Subcutaneous abdominal adipose tissue (tissue), 5 donors: ENCODE data around the gene ZAR1.
A peak's percentile ranks its signal among the peaks of the same experiment; 100 is the strongest.
"Not testable (repeated sequence)": the region's sequence is repeated elsewhere in the genome, so short reads cannot be mapped to it uniquely, and the experiment has no call there.

Experiments
- H3K27ac ChIP-seq: one replicate; pipeline ENCODE4 v1.7.0; 2013; ENCODE audit warnings: low read depth, mild to moderate bottlenecking, inconsistent platforms, low read length, moderate library complexity
- H3K27me3 ChIP-seq, 5 donors: one replicate each; pipeline ENCODE4 v1.7.0; 2013; ENCODE audit warnings: low read length in 5 of 5, inconsistent platforms in 1 of 5; ENCODE audit not compliant: control insufficient read depth in 5 of 5, insufficient read depth in 4 of 5
- H3K36me3 ChIP-seq, 5 donors: one replicate each; pipeline ENCODE4 v1.7.0; 2013; ENCODE audit warnings: low read length in 5 of 5; ENCODE audit not compliant: control insufficient read depth in 5 of 5, insufficient read depth in 5 of 5
- H3K4me1 ChIP-seq, 5 donors: one replicate each; pipeline ENCODE4 v1.7.0; 2013; ENCODE audit warnings: low read length in 5 of 5, mild to moderate bottlenecking in 3 of 5, moderate library complexity in 1 of 5; ENCODE audit not compliant: control insufficient read depth in 5 of 5, insufficient read depth in 5 of 5
- H3K4me3 ChIP-seq, 5 donors: one replicate each; pipeline ENCODE4 v1.7.0; 2013; ENCODE audit warnings: low read length in 5 of 5, low read depth in 1 of 5
- H3K9ac ChIP-seq, 5 donors: one replicate each; pipeline ENCODE4 v1.7.0; 2013; ENCODE audit warnings: low read length in 5 of 5, mild to moderate bottlenecking in 4 of 5, moderate library complexity in 3 of 5
- H3K9me3 ChIP-seq, 5 donors: one replicate each; pipeline ENCODE4 v1.7.0; 2013; ENCODE audit warnings: low read length in 5 of 5; ENCODE audit not compliant: control insufficient read depth in 5 of 5
- donor health status: healthy.
- donor health status: healthy.
- donor health status: healthy.
- donor health status: healthy.
- donor health status: healthy.

Gene ZAR1, protein sequence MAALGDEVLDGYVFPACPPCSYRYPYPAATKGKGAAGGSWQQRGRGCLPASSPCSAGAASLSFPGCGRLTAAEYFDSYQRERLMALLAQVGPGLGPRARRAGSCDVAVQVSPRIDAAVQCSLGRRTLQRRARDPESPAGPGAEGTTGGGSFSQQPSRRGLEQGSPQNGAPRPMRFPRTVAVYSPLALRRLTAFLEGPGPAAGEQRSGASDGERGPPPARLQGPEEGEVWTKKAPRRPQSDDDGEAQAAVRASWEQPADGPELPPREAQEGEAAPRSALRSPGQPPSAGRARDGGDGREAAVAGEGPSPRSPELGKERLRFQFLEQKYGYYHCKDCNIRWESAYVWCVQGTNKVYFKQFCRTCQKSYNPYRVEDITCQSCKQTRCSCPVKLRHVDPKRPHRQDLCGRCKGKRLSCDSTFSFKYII

DNA sequence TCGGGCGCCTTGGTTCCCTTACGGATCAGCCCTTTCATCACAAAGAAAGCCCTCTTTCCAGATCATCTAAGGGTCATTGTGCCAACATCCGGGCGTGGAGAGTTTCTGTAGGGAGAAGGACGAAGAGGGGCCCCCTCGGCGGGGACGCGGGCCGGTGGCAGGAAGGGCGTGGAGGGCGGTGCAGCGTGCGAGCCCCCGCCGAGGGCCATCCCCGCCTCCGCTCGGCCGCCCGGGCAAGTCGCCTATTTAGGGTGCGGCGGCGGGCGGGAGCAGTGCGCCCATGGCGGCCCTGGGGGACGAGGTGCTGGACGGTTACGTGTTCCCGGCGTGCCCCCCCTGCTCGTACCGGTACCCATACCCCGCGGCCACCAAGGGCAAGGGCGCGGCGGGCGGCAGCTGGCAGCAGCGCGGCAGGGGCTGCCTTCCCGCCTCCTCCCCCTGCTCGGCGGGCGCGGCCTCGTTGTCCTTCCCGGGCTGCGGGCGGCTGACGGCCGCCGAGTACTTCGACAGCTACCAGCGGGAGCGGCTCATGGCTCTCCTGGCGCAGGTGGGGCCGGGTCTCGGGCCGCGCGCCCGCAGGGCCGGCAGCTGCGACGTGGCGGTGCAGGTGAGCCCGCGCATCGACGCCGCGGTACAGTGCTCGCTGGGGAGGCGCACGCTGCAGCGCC, at the start of gene ZAR1:
Gene ZAR1, plus strand, starts transcription at position 241 of the 668 bp plus-strand sequence. Its CDS starts 40 bp downstream, at position 281.
- H3K9me3 ChIP-seq: no peaks in the 10 kb centered on the region
- no peak within 1 kb of the TSS for H3K27ac ChIP-seq
- H3K4me1 ChIP-seq: peaks cover 0 to 17% (median 12%) of the 10 kb centered on the region in 5 donors
- H3K4me3 ChIP-seq: peak within 1 kb of the TSS in 3 of 5 donors; percentile 27 to 56 (median 47)
- H3K27me3 ChIP-seq: peaks cover 19 to 50% (median 28%) of the 10 kb centered on the region in 5 donors
- no peak within 1 kb of the TSS for H3K9ac ChIP-seq
- no peaks in the 10 kb centered on the region for H3K36me3 ChIP-seq

DNA sequence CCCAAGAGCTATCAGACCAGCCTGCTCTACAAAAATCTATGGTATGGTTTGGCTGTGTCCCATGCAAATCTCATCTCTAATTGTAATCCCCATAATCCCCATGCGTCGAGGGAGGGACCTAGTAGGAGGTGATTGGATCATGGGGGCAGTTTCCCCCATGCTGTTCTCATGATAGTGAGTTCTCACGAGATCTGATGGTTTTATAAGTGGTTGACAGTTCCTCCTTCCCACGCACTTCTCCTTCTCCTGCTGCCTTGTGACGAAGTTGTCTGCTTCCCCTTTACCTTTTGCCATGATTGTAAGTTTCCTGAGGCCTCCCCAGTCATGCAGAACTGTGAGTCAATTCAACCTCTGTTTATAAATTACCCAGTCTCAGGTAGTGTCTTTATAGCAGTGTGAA, 49.1 kb upstream of the ZAR1 start:
- H3K4me3 ChIP-seq, H3K4me1 ChIP-seq, H3K36me3 ChIP-seq, H3K27me3 ChIP-seq, H3K27ac ChIP-seq, H3K9me3 ChIP-seq, H3K9ac ChIP-seq: not testable (repeated sequence)

DNA sequence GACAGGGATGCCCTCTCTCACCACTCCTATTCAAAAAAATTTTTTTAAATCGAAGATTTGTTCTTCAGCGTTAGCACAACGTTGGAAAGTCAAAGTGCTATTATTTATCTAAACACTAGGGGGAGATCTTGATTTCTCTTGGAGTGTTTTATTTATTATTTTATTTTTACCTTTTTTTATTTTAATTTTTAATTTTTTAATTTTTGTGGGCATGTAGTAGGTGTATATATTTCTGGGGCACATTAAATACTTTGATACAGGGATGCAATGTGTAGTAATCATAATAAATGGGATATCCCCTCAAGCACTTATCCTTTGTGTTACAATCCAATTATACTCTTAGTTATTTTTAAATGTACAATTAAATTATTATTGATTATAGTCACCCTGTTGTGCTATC, 44.3 kb upstream of the ZAR1 start:
- Histone ChIP-seq H3K36me3 (no peaks in the 10 kb centered on the region), H3K4me3 (no peak overlapping the region), H3K27ac (no peak overlapping the region), H3K27me3 (no peaks in the 10 kb centered on the region), H3K9ac (no peak overlapping the region), H3K9me3 (no peaks in the 10 kb centered on the region), H3K4me1 (no peaks in the 10 kb centered on the region)

DNA sequence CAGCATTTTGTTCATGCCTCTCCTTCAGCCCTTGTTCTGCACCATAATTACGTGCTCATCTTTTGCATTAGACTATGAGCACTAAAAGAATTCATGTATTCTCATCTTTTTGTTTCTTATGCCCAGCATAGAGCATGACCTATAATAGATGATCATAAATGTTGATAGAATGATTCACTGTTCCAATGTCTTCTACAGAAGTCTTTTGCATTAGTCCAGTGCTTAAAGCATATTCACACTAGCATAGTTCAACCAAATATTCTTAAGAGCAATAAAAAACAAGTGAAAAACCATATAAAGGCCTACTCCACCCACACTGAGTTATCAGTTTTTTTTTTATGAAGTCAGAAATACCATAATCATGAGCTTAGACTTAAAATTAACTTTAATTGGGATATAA, 43.4 kb upstream of the ZAR1 start:
- Histone ChIP-seq H3K27me3 (no peaks in the 10 kb centered on the region), H3K9me3 (no peaks in the 10 kb centered on the region), H3K36me3 (no peaks in the 10 kb centered on the region), H3K4me3 (no peak overlapping the region), H3K9ac (no peak overlapping the region), H3K4me1 (no peaks in the 10 kb centered on the region), H3K27ac (no peak overlapping the region)

DNA sequence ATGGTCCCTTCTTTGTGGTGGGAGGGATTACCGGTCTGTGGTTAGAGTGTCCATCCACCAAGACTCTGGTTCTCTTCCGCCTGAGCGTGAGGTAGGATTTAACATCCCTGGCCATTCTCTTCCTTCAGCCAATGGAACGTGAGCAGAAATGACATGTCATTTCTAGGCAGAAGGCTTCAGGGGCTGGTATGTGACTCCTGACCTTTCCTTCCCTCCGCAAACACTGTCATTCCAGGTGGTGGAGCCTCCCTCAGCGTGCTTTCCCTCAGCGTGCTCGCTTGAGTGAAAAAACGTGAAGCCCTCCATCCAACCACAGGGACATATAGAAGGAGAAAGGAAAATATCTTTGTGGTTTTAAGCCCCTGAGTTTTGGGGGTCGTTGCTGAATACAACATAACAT, 40.9 kb upstream of the ZAR1 start:
- no peaks in the 10 kb centered on the region for H3K4me1 ChIP-seq
- no peaks in the 10 kb centered on the region for H3K9me3 ChIP-seq
- no peak overlapping the region for H3K4me3 ChIP-seq
- H3K27ac ChIP-seq: no peak overlapping the region
- H3K36me3 ChIP-seq: no peaks in the 10 kb centered on the region
- H3K9ac ChIP-seq: no peak overlapping the region
- H3K27me3 ChIP-seq: no peaks in the 10 kb centered on the region

DNA sequence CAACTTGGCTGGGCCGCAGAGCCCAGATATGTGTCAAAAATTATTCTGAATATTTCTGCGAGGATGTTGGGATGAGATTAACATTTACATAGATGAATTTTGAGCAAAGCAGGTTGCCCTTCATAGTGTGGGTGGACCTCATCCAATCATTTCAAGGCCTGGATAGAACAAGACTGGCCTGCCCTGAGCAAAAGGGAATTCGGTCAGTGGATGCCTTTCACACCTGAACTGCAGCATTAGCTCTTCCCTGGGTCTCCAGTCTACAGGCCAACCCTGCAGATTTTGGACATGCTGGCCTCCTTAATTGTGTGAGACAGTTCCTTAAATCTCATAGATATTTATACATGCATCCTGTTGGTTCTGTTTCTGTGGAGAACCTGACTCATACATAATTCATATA, 39.3 kb upstream of the ZAR1 start:
- no peak overlapping the region for H3K4me3 ChIP-seq
- H3K36me3 ChIP-seq: no peaks in the 10 kb centered on the region
- no peak overlapping the region for H3K27ac ChIP-seq
- no peaks in the 10 kb centered on the region for H3K9me3 ChIP-seq
- H3K27me3 ChIP-seq: no peaks in the 10 kb centered on the region
- H3K9ac ChIP-seq: no peak overlapping the region
- no peaks in the 10 kb centered on the region for H3K4me1 ChIP-seq

DNA sequence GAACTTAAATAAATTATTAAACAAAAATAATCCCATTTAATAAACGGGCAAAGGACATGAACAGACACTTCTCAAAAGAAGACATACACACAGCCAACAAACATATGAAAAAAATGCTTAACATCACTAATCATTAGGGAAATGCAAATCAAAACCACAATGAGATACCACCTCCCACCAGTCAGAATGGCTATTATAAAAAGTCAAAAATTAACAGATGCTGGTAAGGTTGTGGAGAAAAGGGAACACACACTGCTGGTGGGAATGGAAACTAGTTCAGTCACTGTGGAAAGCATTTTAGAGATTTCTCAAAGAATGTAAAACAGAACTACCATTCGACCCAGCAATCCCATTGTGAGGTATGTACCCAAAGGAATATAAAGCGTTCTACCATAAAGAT, 38.4 kb upstream of the ZAR1 start:
- H3K9ac ChIP-seq, H3K4me3 ChIP-seq, H3K9me3 ChIP-seq, H3K4me1 ChIP-seq, H3K27me3 ChIP-seq, H3K27ac ChIP-seq, H3K36me3 ChIP-seq: not testable (repeated sequence)

DNA sequence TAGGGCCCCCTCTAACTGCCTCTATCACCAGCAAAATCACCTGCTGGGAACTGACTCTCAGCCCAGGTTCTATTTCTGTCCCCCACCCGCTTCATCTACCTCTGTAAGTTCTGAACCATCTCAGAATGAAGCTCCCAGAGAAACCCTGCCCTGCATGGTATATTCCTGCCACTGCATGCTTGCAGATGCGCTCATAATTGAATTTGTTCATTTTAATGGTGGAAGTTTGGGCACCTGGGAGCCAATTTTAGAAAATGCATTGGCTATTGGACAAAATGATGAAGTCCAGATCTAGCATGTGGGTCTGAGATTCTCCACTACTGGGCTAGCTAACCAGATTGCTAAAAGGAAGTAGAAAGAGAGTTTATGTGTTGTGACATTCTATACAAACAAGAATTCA, 35.5 kb upstream of the ZAR1 start:
- Histone ChIP-seq H3K36me3 (no peaks in the 10 kb centered on the region), H3K27me3 (no peaks in the 10 kb centered on the region), H3K9ac (no peak overlapping the region), H3K4me3 (no peak overlapping the region), H3K9me3 (peaks cover 0 to 5% (median 0%) of the 10 kb centered on the region in 5 donors), H3K4me1 (no peaks in the 10 kb centered on the region), H3K27ac (no peak overlapping the region)

DNA sequence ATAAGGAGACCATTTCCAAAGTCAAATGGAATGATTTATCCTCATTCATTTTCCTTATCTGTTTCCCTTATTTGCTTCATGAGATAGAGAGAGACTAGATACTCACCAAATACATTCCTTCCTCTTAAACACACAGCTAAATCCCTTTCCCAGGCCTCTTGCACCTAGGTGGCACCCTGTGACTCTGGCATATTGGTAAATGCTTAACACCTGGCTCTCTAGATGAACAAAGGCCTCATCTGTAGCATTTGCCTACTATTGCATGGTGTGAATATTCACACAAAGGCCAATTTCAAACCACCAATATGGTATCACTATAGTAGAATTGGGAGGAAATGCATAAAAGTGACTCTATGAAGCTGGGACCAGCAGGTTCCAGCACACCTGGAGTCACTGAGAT, 29.1 kb upstream of the ZAR1 start:
- H3K9ac ChIP-seq: no peak overlapping the region
- H3K36me3 ChIP-seq: no peaks in the 10 kb centered on the region
- no peak overlapping the region for H3K27ac ChIP-seq
- no peaks in the 10 kb centered on the region for H3K4me1 ChIP-seq
- H3K4me3 ChIP-seq: no peak overlapping the region
- H3K9me3 ChIP-seq: peaks cover 2 to 11% (median 9%) of the 10 kb centered on the region in 5 donors
- no peaks in the 10 kb centered on the region for H3K27me3 ChIP-seq

DNA sequence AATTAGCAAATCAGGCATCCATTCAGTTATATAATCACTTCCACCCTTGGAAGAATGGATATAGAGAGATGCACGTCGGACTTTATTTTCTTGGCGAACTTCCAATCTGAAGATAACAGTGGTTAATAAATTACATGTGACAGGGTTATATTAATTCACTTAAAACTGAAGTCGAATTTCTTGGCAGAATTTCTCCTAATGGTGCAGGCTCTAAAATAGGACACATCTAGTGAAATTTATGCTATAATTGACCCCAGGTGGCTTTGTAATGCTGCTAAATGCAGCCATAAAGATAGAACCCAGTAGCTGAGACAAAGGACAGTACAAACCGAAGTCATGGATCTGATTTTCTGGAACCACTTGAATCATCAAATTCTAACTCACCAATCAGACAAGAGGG, 27.7 kb upstream of the ZAR1 start:
- Histone ChIP-seq H3K36me3 (no peaks in the 10 kb centered on the region), H3K27ac (no peak overlapping the region), H3K9ac (no peak overlapping the region), H3K27me3 (no peaks in the 10 kb centered on the region), H3K4me3 (no peak overlapping the region), H3K4me1 (no peaks in the 10 kb centered on the region), H3K9me3 (peaks cover 2 to 11% (median 4%) of the 10 kb centered on the region in 5 donors)
